Loucy (cell line): Measurements from ENCODE around the gene FSTL3.

Source experiments
- CTCF ChIP-seq: fragments of 200-600 bp; sonication (generic); conservative IDR thresholded peaks from 2 replicates; pipeline ENCODE4 v1.5.1; 2014; ENCODE audit warnings: mild to moderate bottlenecking, antibody characterized with exemption, low read length
- EZH2phosphoT487 ChIP-seq: fragments of 200-600 bp; IDR thresholded peaks from 2 replicates; pipeline ENCODE4 v1.6.1; 2018; ENCODE audit warnings: antibody characterized with exemption, mild to moderate bottlenecking, moderate library complexity, borderline replicate concordance

GRCh38 chr19:731000-731399, 54.8 kb downstream of the FSTL3 start:
- TF ChIP-seq CTCF = no peak
- TF ChIP-seq EZH2phosphoT487 = no peak
